Anterior cingulate cortex (tissue), 58 donors: ENCODE data around the gene LAPTM4A.
A peak's percentile ranks its signal among the peaks of the same experiment; 100 is the strongest.
"Not testable (repeated sequence)": the region's sequence is repeated elsewhere in the genome, so short reads cannot be mapped to it uniquely, and the experiment has no call there.

Experiments
- DNase-seq, 58 donors: peaks; one replicate each; lab custom pipeline; 2025; lab: John Stamatoyannopoulos, UW

The LAPTM4A gene

DNA sequence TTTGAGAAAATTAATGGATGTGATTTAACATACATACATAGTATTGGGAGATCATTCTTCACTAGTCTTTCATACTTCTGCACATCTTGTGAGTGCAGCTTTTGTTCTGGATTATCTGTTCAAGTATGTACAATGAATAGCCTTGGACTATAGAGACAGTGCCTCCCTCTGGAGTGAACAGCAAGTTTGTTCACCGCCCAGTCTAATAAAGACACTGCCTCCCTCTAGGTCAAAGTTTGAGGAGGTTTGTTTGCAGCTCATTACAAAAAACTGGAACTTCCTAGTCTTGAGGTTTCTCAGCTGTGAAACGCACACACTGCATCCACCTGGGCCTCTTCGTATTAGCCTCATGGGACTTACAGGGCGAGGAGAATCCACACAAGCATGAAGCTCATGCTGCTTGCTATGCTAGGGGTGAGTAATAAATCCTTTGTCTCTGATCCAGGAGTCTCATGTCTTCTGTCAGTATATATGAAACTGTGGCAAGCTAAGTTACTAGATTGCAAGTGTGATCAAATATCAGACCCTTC lies 26.0 kb upstream of the LAPTM4A start:
- DNase-seq, result no peak

- DNase-seq, result no peak
These were observed 25.3 kb upstream of the LAPTM4A start for GRCh38 chr2:20076757-20077156.

DNA sequence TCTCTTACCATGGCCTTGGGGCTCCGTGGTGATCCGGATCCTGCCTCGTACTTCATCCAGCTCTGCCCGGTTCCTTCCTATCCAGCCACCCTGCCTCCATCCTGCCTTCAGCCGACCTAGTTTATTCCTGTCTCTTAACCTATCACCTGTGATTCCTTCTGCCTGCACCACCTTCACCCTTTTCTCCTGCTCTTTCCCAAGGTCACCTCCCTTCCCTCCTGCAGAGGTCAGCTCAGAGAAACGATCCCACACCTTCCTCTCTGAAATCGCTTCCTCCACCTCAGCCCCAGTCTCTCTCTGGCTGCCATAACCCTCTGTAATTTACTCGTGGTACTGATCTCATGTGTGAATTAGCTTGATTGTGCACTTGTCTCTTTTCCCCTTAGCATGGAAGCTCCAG lies 23.5 kb upstream of the LAPTM4A start:
- no peak for DNase-seq

DNA sequence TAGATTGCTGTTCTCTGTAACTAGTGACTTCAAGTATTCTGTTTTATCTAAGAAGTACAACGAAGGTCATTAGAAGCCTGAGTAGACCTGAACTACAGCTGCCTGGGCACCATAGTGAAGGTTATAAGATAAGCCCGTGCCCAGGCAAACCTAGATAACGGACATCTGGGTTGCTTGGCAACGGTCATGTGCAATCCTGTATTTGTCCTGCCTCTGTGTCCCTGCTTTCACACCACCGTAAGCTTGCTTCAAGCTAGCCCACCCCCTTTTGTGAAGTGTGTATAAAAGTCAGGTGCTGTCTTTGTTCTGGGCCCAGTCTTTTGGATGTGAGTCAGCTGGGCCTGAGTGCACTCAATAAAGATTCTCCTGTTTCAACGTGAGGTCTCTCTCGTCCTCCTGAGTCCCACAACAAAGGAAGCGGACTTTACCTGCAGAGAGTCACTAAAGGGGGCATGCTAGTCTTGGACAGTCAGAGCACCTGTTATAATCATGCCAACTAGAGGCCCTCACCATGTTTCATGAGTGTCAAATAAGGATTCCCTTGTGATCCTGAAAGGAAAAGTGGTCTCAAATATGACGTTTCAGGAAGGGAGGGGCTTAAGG lies 22.7 kb upstream of the LAPTM4A start:
- not testable (repeated sequence) for DNase-seq

- DNase-seq, result no peak
These were observed 22.0 kb upstream of the LAPTM4A start for GRCh38 chr2:20073460-20073859.

DNA sequence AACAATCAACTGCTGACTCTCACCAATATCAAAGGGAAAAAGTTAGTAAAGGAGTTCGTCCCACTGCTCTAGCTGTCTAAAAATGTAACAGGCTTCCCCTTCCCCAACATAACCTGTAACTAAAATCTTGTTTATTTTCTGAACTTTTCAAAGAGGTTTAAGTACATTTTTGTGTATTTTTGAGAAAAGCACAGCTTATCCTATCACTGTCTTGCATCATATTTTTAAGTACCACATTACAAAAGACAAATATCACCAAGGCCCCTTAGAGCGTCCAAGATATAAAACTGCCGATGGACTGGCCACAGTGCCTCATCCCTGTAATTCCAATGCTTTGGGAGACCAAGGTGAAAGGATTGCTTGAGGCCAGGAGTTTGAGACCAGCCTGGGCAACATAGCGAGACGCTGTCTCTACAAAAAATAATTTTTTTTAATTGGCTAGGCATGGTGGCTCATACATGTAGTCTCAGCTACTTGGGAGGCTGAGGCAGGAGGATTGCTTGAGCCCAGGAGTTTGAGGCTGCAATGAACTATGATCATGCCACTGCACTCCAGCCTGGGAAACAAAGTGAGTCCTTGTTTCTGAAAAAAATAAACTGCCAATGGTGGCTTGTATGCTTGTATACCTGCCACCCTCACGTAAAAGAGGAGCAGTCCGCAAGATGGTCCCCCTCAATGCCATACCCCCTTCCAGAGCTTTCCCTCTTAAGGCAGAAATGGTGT lies 21.2 kb upstream of the LAPTM4A start:
- no peak for DNase-seq

DNA sequence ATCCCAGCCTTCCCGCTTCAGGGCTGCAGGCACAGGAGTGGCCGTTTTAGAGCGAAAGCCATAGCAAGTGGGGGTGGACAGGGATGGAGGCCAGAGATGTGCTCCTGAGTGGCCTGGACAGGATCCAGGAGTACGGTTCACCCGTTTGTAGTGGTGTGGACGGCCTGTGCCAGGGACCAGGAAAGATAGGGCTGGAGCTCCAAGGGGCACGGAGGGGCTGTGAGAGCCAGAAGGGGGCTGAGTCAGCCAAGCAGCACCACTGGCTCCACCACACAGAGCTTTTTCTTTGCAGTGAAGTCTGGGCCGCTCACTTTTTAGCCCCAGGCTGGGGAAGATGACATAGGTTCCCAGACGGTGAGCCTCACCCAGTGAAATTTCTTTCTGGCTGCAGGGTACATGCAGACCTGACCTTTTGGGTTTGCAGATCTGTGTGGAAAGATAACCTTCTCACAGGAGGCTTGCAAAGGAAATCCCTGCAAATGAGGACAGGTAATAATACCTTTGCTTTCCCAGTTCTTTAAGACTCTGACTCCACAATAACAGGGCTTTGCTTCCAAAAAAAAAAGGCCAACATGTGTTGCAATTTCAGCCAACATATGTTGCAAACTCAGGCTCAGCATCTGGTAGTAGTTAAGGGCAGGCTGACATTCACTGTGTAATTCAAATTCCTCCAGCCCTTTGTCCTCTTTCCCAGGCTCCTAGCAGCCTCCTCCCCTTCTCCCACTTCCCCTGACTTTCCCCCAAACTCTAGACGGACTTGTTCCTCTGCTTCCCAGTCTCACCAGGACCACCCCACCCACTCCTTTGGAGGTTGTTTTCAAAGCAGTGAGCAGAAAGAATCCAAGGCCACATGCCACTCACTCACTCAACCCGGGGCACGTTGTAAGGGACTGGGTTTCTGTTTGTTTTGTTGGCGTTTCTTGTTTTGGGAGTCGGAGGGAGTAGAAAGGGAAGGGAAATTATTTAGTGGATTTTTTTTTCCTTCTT lies 20.3 kb upstream of the LAPTM4A start:
- peak in 1 of 58 donors; percentile 14 for DNase-seq

DNA sequence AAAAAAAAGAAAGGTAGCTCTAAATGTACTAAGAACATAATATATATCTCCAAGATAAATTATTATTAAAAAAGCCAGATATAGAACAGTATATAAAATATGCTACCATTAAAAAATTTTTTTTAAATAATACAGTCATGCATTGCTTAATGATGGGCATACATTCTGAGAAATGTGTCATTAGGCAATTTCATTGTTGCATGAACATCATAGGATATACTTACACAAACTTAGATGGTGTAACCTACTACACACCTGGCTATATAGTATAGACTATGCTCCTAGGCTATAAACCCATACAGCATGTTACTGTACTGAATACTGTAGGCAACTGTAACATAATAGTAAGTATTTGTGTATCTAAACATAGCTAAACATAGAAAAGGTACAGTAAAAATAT lies 18.3 kb upstream of the LAPTM4A start:
- no peak for DNase-seq

DNA sequence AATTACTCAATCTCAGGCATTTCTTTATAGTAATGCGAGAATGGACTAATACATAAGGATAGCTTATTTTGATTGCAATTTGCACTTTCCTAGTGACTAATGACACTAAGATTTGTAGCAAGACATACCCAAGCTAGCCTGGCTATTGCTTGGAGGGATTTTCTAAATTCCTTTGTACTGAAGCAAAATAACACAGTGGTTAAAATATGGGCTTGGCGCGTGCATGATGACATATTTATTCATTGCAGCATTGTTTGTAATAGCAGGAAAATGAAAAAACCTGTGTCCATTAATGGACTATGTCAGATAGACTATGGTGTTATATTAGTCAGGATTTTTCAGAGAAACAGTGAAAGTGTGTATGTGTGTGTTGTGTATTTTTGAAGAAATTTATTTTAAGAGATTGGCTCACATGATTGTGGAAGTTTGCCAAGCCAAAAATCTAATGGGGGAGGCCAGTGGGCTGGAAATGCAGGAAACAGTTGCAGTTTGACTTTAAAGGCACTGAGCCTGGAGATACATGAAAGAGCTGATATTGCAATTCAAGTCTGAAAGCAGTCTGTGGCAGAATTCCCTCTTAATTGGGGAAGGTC lies 16.7 kb upstream of the LAPTM4A start:
- DNase-seq, result no peak

- DNase-seq, result peak in 24 of 58 donors; percentile 11 to 91 (median 32)
These were observed 14.6 kb upstream of the LAPTM4A start for GRCh38 chr2:20065885-20066602.

DNA sequence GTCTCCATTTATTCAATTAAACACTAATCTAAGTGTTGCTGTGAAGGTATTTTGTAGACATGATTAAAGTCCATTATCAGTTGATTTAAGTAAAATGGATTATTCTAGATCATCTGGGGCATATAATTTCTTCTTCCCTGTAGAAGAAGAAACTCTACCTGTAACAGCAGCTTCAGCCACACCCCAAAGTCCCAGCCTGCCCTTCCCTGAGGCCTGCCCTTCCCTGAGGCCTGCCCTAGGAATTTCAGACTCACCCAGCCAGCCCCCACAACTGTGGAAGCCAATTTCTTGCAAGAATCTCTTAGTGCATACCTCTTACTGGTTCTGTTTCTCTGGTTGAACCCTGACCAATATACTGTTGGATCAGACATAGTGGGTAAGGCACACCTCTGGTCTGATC lies 13.4 kb upstream of the LAPTM4A start:
- DNase-seq, result no peak

DNA sequence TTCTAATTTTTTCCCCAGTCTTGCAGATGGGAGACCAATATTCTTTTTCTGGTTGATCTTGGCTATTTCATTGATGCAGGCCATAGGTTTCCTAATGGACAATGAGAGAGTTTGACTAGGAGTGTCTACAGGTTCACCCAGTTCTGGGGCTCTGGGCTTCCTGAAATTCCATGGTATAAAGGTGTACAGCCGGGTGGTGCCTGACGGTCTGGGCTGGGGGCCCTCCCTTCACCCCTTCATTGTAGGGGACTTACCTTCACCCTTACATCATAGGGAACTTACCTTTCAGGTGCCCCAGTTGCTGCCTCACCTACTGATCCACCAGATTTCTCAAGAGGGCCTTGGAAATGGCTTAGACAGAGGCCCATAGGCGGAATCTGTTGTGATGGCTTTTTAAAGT lies 13.0 kb upstream of the LAPTM4A start:
- no peak for DNase-seq

DNA sequence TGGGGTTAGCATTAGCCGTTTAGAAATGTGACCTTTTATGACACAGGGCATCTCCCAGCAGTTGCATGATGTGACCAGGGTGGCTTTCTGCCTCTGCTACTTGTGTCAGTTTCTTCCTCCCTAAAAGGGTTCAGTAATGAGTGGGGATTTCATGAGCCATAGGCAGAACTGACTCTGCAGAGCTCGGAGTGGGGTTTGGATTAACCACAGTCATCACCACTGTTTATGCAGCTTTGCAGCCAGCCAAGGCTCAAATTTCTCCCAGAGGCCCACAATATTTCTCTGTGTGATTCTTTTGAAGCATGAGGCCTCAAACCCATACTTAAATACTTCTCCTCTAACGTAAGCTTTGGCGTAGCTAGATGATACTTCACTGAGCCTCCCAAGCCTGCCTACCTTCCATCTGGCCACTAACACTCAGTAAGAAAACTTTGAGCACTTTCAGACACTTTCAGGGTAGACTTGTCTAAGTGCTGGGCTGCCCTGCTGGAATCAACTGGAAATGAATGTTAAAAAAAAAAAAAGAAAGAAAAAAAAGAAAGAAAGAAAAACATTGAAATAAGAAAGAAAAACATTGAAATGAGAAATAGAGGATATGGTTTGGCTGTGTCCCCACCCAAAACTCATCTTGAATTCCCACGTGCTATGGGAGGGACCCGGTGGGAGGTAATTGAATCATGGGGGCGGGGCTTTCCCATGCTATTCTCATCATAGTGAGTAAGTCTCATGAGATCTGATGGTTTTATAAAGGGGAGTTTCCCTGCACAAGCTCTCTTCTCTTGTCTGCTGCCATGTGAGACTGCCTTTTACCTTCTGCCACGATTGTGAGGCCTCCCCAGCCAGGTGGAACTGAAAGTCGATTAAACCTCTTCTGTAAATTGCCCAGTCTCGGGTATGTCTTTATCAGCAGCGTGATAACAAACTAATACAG lies 11.5 kb upstream of the LAPTM4A start:
- peak in 4 of 58 donors; percentile 10 to 25 (median 16) for DNase-seq

- no peak for DNase-seq
These were observed 10.5 kb upstream of the LAPTM4A start for GRCh38 chr2:20061940-20062339.

DNA sequence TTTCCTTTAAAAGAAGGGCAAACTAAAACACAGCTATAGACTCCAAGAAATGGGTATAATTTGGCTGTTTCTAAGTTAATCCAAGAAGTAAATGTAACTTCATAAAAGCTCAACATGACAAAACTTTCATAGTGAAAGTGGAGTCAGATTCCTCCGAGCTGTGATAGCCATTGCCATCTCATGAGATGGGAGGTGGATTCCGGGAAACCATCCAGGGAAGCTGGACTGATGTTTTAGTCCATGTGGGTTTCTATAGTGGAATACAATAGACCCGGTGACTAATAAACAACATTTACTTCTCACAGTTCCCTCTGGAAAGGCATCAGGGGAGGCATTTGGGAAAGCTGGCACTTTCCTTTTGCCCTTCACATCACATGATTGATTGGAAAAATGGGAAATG lies 10.0 kb upstream of the LAPTM4A start:
- DNase-seq, result no peak

DNA sequence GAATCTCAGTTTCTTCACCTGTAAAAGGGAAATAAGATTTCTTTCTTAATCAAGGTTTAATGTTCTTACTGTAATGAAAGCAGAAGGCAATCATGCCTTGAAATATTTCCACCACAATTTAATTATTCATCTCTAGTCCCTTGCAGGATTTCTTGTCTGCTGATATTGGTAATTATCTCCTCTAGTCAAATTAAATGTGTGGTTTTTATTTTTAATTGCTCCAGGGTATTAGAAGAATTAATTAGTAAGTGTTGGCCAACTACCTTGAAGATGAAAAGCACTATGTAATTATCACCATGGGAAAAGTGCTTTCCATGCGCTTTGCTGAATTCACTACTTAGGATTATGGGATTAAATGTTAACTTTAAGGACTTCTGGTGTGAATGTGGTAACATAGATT lies 8.7 kb upstream of the LAPTM4A start:
- no peak for DNase-seq

DNA sequence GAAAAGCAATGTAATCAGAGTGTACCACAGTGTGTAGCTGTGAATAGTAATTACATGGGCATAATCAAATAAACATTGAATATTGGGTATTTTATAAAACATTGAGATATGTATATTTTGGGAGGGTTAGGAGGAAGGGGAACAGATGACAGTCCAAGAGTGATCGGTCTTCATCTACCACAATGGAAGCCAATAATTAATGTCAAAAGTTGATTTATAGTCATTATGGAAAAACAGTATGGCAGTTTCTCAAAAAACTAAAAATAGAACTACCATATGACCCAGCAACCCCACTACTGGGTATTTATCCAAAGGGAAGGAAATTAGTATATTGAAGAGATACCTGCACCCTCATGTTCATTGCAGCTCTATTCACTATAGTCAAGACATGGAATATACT lies 5.8 kb upstream of the LAPTM4A start:
- DNase-seq, result no peak

GRCh38 chr2:20054931-20055330 lies 3.5 kb upstream of the LAPTM4A start:
- DNase-seq, result no peak

GRCh38 chr2:20054119-20054518 lies 2.7 kb upstream of the LAPTM4A start:
- no peak for DNase-seq
